ACHN (cell line): Measurements from ENCODE around the gene TRAK1.
"Not testable (repeated sequence)": the region's sequence is repeated elsewhere in the genome, so short reads cannot be mapped to it uniquely, and the experiment has no call there.

Experiments used
- DNase-seq: peaks from one replicate; pipeline ENCODE4 v3.0.0-alpha.2; 2015
- in situ Hi-C: cut with HindIII; loops from 2 replicates; pipeline ENCODE4 v1.10.0; 2017; ENCODE audit warnings: low sequenced_read_pairs, low pct_ligation_motif_present, low pct_unique_long_range_greater_than_20kb

Gene TRAK1

DNA sequence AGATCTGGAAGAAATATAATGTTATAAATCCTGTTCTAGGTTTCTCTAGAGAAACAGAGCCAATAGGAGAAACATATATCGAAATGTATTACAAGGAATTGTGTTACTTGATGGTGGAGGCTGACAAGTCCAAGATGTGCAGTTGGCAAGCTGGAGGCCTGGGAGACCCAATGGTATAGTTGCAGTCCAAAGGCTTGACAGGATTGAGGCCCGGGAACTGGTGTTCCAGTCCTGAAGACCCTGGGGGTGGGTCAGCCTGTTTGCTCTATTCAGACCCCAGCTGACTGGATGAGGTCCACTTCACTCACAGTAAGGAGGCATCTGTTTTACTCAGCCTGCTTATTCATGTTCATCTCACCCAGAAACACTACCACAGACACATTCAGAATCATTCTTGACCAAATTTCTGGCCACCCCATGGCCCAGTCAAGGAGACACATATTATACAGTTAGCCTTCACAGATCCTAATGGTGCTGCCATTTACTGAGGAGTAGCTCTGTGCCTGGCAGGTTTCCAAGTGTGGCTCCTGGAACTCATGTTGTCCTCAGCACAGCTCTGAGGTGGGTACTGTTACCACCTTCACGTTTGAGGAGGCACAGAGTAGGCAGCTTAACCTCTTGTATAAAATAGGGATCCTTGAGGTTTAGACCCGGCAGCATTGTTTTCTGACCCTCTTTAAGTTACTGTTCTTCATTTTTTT lies 3.7 kb downstream of the TRAK1 start:
- DNase-seq = no peak
- in situ Hi-C loops = no loop called here

- DNase-seq = no peak
- in situ Hi-C loops = no loop called here
These were observed 4.4 kb downstream of the TRAK1 start for GRCh38 chr3:42095540-42095939.

- in situ Hi-C loops = no loop called here
- no peak for DNase-seq
These were observed 5.8 kb downstream of the TRAK1 start for GRCh38 chr3:42096796-42097565.

DNA sequence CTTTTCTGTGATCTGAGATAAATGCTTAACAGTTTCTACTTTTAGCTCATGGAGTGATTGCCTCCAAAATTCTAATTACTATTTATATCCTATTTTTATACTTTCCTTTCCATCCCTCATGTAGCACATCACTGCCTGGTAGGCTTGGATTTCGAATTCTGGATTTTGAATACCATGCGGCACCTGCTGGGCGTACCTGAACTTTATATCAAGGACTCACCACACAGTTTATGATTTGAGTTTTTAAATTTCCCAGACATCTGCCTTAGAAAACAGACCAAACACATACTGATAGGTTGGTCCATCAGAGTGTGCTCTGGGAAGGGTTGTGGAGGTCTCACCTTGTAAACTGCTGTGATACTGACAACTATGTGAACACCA lies 6.4 kb downstream of the TRAK1 start:
- DNase-seq = no peak
- in situ Hi-C loops = no loop called here

DNA sequence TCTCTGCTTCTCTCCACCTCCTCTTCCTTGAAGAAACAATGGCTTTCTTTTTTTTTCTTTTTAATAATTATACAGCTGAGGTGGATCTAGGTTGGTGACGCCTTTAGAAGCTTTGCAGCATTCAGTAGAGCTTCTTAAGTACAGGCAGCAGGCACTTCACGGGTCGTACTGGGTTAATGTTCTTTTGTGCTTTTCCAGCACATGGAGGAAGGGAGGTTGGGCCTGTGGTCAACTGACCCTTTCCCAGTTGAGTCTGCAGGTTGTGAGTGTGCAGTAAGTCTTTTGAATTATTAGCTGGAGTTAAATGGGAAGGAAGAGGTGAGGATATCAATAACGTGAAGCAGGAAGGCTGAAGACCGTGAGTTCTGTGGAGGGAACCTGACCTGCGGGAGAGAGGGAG lies 7.0 kb downstream of the TRAK1 start:
- DNase-seq = no peak
- in situ Hi-C loops = no loop called here

GRCh38 chr3:42099020-42099765 lies 8.0 kb downstream of the TRAK1 start:
- in situ Hi-C loops = no loop called here
- no peak for DNase-seq

- DNase-seq = peak; percentile 12
- in situ Hi-C loops = no loop called here
These were observed 9.9 kb downstream of the TRAK1 start for GRCh38 chr3:42101048-42101447.

GRCh38 chr3:42101481-42101880 lies 10.3 kb downstream of the TRAK1 start:
- in situ Hi-C loops = no loop called here
- DNase-seq = no peak

GRCh38 chr3:42102571-42102970 lies 11.4 kb downstream of the TRAK1 start:
- DNase-seq = no peak
- in situ Hi-C loops = no loop called here

- in situ Hi-C loops, DNase-seq: not testable (repeated sequence)
These were observed 12.9 kb downstream of the TRAK1 start for GRCh38 chr3:42103921-42104665.

GRCh38 chr3:42105994-42106393 lies 14.8 kb downstream of the TRAK1 start:
- DNase-seq, in situ Hi-C loops: not testable (repeated sequence)

GRCh38 chr3:42106646-42107045 lies 15.5 kb downstream of the TRAK1 start:
- in situ Hi-C loops = no loop called here

DNA sequence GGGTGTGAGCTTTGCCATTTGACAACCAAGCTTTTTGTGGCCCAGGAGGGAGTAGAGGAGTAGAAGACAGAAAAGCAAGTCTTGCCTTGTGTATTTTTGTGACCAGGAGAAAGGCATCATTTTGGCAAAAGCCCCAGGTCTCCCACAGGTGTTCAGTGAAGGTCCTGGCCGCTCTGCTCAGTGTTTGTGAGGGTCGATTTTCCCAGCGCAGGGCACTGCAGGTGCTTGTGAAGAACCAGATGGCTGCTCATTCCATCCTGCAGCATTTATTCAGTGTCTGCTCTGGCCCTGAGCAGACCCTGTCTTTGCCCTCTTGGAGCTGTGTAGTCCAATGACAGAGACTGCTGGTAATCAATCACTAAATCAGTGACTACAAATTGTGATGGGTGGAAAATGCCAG lies 19.5 kb downstream of the TRAK1 start:
- in situ Hi-C loops = no loop called here
- no peak for DNase-seq

More at GRCh38 chr3:42106646-42107045, 15.5 kb downstream of the TRAK1 start:
- no peak for DNase-seq

DNA sequence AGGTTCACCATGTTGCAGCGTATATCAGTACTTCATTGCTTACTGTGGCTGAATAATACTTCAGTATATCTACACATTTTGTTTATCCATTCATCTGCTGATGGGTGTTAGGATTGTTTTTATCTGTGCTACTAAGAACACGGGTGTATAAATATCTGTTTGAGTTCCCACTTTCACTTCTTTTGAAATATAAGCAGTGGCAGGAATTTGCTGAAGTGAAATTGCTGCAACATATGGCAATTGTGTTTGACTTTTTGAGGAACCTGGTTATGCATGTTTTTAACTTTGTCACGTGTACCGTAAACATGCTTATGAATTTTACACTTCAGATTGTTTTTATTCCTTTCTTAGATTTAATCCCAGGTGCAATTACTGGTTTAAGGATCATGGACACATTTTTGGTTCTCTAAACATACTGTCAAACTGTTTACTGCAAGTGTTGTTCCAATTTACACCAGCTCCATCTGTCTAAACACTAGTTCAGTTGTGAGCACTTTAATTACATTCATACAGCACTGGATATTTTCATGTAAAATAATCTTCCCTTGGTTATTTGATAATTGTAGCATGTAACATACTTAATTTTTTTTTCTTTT lies 23.1 kb downstream of the TRAK1 start:
- in situ Hi-C loops = no loop called here
- no peak for DNase-seq

- DNase-seq = no peak
- in situ Hi-C loops = no loop called here
These were observed 24.1 kb downstream of the TRAK1 start for GRCh38 chr3:42115215-42115614.

- no peak for DNase-seq
- in situ Hi-C loops = no loop called here
These were observed 24.8 kb downstream of the TRAK1 start for GRCh38 chr3:42115946-42116345.

DNA sequence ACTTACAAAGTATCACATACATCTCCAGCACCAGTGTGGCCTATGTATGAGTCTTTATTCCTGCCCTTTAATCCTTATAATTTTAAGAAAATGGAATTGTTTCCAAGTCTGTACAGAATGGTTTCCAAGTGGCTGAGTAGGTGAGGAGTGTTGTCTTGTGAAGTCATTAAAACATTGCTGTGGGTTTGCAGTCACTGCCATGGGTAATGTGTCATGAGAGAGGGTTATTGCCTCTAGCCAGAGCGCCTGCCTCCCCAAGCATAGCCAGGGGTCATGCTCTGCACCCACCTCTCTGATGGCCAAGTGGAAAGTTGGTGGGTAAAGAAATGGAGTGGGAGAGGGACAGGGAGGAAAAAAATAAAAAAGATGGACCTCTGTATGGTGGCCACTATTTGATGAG lies 25.3 kb downstream of the TRAK1 start:
- peak; percentile 21 for DNase-seq
- in situ Hi-C loops = no loop called here

- in situ Hi-C loops = no loop called here
These were observed 26.2 kb downstream of the TRAK1 start for GRCh38 chr3:42117175-42118008.

More at GRCh38 chr3:42117175-42118008, 26.2 kb downstream of the TRAK1 start:
- DNase-seq = peak; percentile 59
